ENCODE measurements around the gene DLG1. TPM values are rescaled to one million over a fixed set of nuclear protein-coding genes. Genes with fewer than 3 reads are reported as not detected.
"Not testable (repeated sequence)": the region's sequence is repeated elsewhere in the genome, so short reads cannot be mapped to it uniquely, and the experiment has no call there.

The DLG1 gene
- total RNA-seq, 4 donors from 2014 or later, result 134 to 211 (median 152) TPM

- DNase-seq, result no peak
- no peaks in the 10 kb centered on the region for H3K9me3 ChIP-seq
- H3K27ac ChIP-seq, result no peak overlapping the region
- H3K27me3 ChIP-seq, result no peaks in the 10 kb centered on the region
- peaks cover 6 to 55% (median 14%) of the 10 kb centered on the region in 4 donors for H3K4me1 ChIP-seq
- intact Hi-C loops (cut with DNase I; ENCODE audit: low total_unique reads), result no loop called here
- H3K36me3 ChIP-seq, result no peaks in the 10 kb centered on the region
- no peak overlapping the region for H3K4me3 ChIP-seq
- no peak for TF ChIP-seq POLR2AphosphoS5 (IDR thresholded peaks at IDR 0.05)
- TF ChIP-seq EP300 (IDR thresholded peaks at IDR 0.05; ENCODE audit: low read depth), result no peak
- TF ChIP-seq CTCF (IDR thresholded peaks at IDR 0.05), result no peak
- no peak for TF ChIP-seq POLR2A (IDR thresholded peaks at IDR 0.05)
- in situ Hi-C loops (cut with MboI; ENCODE audit: low pct_ligation_motif_present in 1 of 4, low pct_unique_long_range_greater_than_20kb in 1 of 4, low sequenced_read_pairs in 3 of 4), result no loop called here
- 80 to 87% methylated on average over 3 of the region's 3 CpGs for WGBS, 2 donors (ENCODE audit: low coverage in 1 of 2)
Observed at GRCh38 chr3:197204736-197205135, 93.7 kb downstream of the DLG1 start.

GRCh38 chr3:197203714-197204146, 94.7 kb downstream of the DLG1 start:
- intact Hi-C loops (cut with DNase I; ENCODE audit: low total_unique reads) (no loop called here), in situ Hi-C loops (cut with MboI; ENCODE audit: low pct_ligation_motif_present in 1 of 4, low pct_unique_long_range_greater_than_20kb in 1 of 4, low sequenced_read_pairs in 3 of 4) (no loop called here)
- DNase-seq, result no peak
- WGBS, 2 donors (ENCODE audit: low coverage in 1 of 2), result 52 to 53% methylated on average over 2 of the region's 2 CpGs
- peaks cover 6 to 46% (median 13%) of the 10 kb centered on the region in 4 donors for H3K4me1 ChIP-seq
- no peaks in the 10 kb centered on the region for H3K27me3 ChIP-seq
- no peaks in the 10 kb centered on the region for H3K9me3 ChIP-seq
- no peak overlapping the region for H3K4me3 ChIP-seq
- no peaks in the 10 kb centered on the region for H3K36me3 ChIP-seq
- TF ChIP-seq CTCF (IDR thresholded peaks at IDR 0.05), result no peak
- no peak for TF ChIP-seq POLR2A (IDR thresholded peaks at IDR 0.05)
- TF ChIP-seq EP300 (IDR thresholded peaks at IDR 0.05; ENCODE audit: low read depth), result no peak
- no peak overlapping the region for H3K27ac ChIP-seq

- Histone ChIP-seq H3K36me3 (no peaks in the 10 kb centered on the region), H3K4me1 (peaks cover 6 to 45% (median 13%) of the 10 kb centered on the region in 4 donors), H3K27me3 (no peaks in the 10 kb centered on the region), H3K4me3 (no peak overlapping the region), H3K9me3 (no peaks in the 10 kb centered on the region), H3K27ac (no peak overlapping the region)
- WGBS, 2 donors (ENCODE audit: low coverage in 1 of 2), result 70 to 80% methylated on average over 2 of the region's 2 CpGs
- in situ Hi-C loops (cut with MboI; ENCODE audit: low pct_ligation_motif_present in 1 of 4, low pct_unique_long_range_greater_than_20kb in 1 of 4, low sequenced_read_pairs in 3 of 4), result no loop called here
- TF ChIP-seq POLR2AphosphoS5 (IDR thresholded peaks at IDR 0.05) (no peak), POLR2A (IDR thresholded peaks at IDR 0.05) (no peak), CTCF (IDR thresholded peaks at IDR 0.05) (no peak), EP300 (IDR thresholded peaks at IDR 0.05; ENCODE audit: low read depth) (no peak)
- no peak for DNase-seq
- intact Hi-C loops (cut with DNase I; ENCODE audit: low total_unique reads), result no loop called here
Observed at GRCh38 chr3:197202694-197203093, 95.7 kb downstream of the DLG1 start.

- H3K4me3 ChIP-seq, result no peak overlapping the region
- DNase-seq, result no peak
- H3K4me1 ChIP-seq, result peaks cover 6 to 45% (median 13%) of the 10 kb centered on the region in 4 donors
- H3K27ac ChIP-seq, result no peak overlapping the region
- in situ Hi-C loops (cut with MboI; ENCODE audit: low pct_ligation_motif_present in 1 of 4, low pct_unique_long_range_greater_than_20kb in 1 of 4, low sequenced_read_pairs in 3 of 4), result no loop called here
- H3K27me3 ChIP-seq, result no peaks in the 10 kb centered on the region
- H3K9me3 ChIP-seq, result no peaks in the 10 kb centered on the region
- no peaks in the 10 kb centered on the region for H3K36me3 ChIP-seq
- WGBS, 2 donors (ENCODE audit: low coverage in 1 of 2), result 79 to 82% methylated on average over 5 of the region's 5 CpGs
- intact Hi-C loops (cut with DNase I; ENCODE audit: low total_unique reads), result no loop called here
- TF ChIP-seq POLR2AphosphoS5 (IDR thresholded peaks at IDR 0.05) (no peak), EP300 (IDR thresholded peaks at IDR 0.05; ENCODE audit: low read depth) (no peak), POLR2A (IDR thresholded peaks at IDR 0.05) (no peak), CTCF (IDR thresholded peaks at IDR 0.05) (no peak)
Observed at GRCh38 chr3:197201791-197202452, 96.5 kb downstream of the DLG1 start.

GRCh38 chr3:197200856-197201255, 97.6 kb downstream of the DLG1 start:
- H3K27ac ChIP-seq; H3K4me3 ChIP-seq; H3K9me3 ChIP-seq; H3K27me3 ChIP-seq; H3K36me3 ChIP-seq; intact Hi-C loops (cut with DNase I; ENCODE audit: low total_unique reads); in situ Hi-C loops (cut with MboI; ENCODE audit: low pct_ligation_motif_present in 1 of 4, low pct_unique_long_range_greater_than_20kb in 1 of 4, low sequenced_read_pairs in 3 of 4); DNase-seq: not testable (repeated sequence)
- peaks cover 6 to 44% (median 13%) of the 10 kb centered on the region in 4 donors for H3K4me1 ChIP-seq
- 92 to 96% methylated on average over 12 of the region's 12 CpGs for WGBS, 2 donors (ENCODE audit: low coverage in 1 of 2)

Data from transverse colon (tissue), 4 donors.